NCI-H2227 (cell line): ENCODE results near the gene TNRC6B.
"Not testable (repeated sequence)": the region's sequence is repeated elsewhere in the genome, so short reads cannot be mapped to it uniquely, and the experiment has no call there.

Experiments used
- DNase-seq: peaks from one replicate; lab custom pipeline; 2025; ENCODE audit not compliant: unreplicated experiment; lab: John Stamatoyannopoulos, UW

Gene TNRC6B

GRCh38 chr22:40212121-40212520 is 34.4 kb downstream of the TNRC6B start:
- no peak for DNase-seq

- peak; percentile 83 for DNase-seq
Measured at GRCh38 chr22:40213478-40213877, 35.8 kb downstream of the TNRC6B start.

GRCh38 chr22:40215266-40215665 is 37.5 kb downstream of the TNRC6B start:
- no peak for DNase-seq

- no peak for DNase-seq
Measured at GRCh38 chr22:40216041-40216756, 38.5 kb downstream of the TNRC6B start.

- DNase-seq: no peak
Measured at GRCh38 chr22:40218152-40218551, 40.4 kb downstream of the TNRC6B start.

- no peak for DNase-seq
Measured at GRCh38 chr22:40218723-40219294, 41.1 kb downstream of the TNRC6B start.

GRCh38 chr22:40220316-40221054 is 42.8 kb downstream of the TNRC6B start:
- DNase-seq: no peak

GRCh38 chr22:40221055-40221414 is 43.3 kb downstream of the TNRC6B start:
- no peak for DNase-seq

- DNase-seq: not testable (repeated sequence)
Measured at GRCh38 chr22:40222979-40223378, 45.3 kb downstream of the TNRC6B start.

GRCh38 chr22:40224702-40225101 is 47.0 kb downstream of the TNRC6B start:
- no peak for DNase-seq

- DNase-seq: no peak
Measured at GRCh38 chr22:40226620-40227019, 48.9 kb downstream of the TNRC6B start.

- no peak for DNase-seq
Measured at GRCh38 chr22:40231618-40232313, 54.0 kb downstream of the TNRC6B start.

GRCh38 chr22:40232624-40233023 is 54.9 kb downstream of the TNRC6B start:
- no peak for DNase-seq

- no peak for DNase-seq
Measured at GRCh38 chr22:40233886-40234285, 56.2 kb downstream of the TNRC6B start.

GRCh38 chr22:40234658-40235057 is 56.9 kb downstream of the TNRC6B start:
- DNase-seq: no peak

- no peak for DNase-seq
Measured at GRCh38 chr22:40235308-40235707, 57.6 kb downstream of the TNRC6B start.

GRCh38 chr22:40236131-40236665 is 58.5 kb downstream of the TNRC6B start:
- DNase-seq: no peak

GRCh38 chr22:40237241-40237640 is 59.5 kb downstream of the TNRC6B start:
- DNase-seq: no peak

GRCh38 chr22:40237788-40238424 is 60.2 kb downstream of the TNRC6B start:
- DNase-seq: no peak

- DNase-seq: no peak
Measured at GRCh38 chr22:40238425-40239344, 61.0 kb downstream of the TNRC6B start.
